ENCODE data around the gene DAD1.
"Not testable (repeated sequence)": the region's sequence is repeated elsewhere in the genome, so short reads cannot be mapped to it uniquely, and the experiment has no call there.

DAD1 gene

GRCh38 chr14:22566845-22567244 is 22.2 kb downstream of the DAD1 start:
- peak in 1 of 2 donors; percentile 59 for DNase-seq

DNA sequence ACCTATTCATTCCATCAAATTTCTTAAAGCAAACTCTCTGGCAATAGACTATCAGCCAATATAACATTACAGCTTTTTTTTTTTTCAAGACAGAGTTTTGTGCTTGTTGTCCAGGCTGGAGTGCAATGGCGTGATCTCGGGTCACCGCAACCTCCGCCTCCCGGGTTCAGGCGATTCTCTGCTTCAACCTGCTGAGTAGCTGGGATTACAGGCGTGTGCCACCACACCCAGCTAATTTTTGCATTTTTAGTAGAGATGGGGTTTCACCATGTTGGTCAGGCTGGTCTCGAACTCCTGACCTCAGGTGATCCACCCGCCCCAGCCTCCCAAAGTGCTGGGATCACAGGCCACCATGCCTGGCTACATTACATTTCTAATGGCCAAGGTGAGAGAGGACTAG is 22.8 kb downstream of the DAD1 start:
- DNase-seq: not testable (repeated sequence)

DNA sequence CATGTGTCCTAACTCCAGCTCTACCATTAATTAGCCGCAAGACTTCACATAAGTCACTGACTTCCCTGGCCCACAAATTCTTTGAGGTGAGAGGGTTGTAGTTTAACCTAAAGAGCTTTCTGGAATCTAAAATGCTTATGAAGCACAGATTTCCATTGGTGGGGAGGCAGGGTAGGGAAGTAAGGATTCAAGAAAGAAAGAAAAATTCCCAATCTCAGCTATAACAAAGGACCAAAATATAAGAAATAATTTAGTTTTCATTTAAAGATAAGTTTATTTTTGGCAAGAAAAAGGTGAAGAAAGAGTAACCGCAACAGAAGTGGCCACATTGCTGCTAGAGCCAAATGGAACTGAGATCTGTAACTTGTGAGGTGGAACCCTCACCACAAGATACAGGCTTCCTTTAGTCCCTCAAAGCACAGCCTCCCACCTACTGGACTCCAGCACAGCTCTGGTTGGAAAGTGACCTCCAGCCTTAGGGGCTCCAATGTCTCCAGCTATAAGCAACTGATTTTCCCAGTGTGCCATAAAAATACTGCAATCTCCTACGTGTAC is 23.6 kb downstream of the DAD1 start:
- peak in 1 of 2 donors; percentile 40 for DNase-seq

DNA sequence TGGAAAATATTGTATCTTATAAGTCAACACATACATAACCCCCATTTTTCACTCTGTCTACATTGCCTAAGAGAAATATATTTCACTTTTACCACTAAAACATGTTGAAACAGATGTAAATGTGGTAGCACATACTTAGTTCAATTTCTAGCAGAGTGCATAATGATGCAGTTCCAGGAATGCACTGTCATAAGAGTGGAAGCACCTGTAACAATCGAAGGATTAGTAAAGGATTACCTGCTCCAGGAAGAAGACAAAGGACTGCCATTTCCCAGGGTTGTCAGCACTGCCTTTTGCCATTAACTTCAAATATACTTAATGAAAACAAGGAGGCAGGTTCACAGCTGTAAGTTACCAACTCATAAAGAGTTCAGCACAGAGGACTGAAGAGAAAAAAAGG is 24.6 kb downstream of the DAD1 start:
- DNase-seq: no peak

- peak in 1 of 2 donors; percentile 21 for DNase-seq
Measured at GRCh38 chr14:22563987-22564386, 25.0 kb downstream of the DAD1 start.

DNA sequence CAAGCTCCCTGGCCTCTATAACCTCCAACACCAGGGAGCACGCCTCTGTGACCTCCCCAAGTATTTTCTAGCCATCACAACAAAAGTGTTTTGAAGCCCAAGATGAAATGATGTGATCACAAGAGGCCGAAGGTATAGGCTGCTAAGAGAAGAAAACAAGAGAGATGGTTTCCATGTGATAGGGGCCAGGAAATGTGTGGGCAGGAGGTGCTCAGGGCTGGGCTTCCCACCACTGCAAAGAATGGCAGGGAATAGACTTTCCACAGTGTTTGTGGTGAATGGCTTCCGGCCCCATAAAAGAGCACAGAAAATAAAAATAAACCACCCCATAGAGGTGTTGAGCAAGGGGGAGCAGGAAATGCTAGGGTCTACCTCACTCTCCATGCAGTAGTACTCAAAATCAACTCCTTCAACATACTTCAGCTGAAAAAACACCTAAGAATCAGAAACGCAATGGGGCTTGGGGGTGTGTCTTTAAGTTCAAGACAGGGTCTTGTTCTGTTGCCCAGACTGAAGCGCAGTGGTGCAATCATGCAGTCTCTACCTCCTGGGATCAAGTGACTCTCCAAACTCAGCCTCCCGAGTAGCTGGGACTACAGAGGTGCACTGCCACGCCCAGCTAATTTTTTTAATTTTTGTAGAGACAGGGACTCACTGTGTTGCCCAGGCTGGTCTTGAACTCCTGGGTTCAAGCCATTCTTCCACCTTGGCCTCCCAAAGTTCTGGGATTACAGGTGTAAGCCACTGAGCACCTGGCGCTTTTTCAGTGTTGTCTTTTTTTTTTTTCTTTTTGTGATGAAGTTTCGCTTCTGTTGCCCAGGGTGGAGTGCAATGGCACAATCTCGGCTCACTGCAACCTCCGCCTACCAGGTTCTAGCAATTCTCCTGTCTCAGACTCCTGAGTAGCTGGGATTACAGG is 27.1 kb downstream of the DAD1 start:
- DNase-seq: peak; percentile 76 to 92

DNA sequence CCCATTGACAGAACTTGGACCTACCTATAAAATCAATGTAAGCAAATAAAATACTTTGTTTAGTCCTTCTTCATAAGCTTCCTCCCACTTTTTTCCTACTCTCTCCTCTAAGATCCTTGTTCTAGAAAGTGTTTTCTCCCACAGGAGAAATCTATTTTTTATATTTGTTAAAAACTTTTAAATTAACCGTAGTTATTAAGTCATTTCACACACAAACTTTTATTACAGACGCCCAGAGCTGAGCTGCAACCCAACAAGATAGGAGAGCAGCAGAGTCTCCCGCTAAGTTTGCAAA is 27.7 kb downstream of the DAD1 start:
- DNase-seq: no peak

DNA sequence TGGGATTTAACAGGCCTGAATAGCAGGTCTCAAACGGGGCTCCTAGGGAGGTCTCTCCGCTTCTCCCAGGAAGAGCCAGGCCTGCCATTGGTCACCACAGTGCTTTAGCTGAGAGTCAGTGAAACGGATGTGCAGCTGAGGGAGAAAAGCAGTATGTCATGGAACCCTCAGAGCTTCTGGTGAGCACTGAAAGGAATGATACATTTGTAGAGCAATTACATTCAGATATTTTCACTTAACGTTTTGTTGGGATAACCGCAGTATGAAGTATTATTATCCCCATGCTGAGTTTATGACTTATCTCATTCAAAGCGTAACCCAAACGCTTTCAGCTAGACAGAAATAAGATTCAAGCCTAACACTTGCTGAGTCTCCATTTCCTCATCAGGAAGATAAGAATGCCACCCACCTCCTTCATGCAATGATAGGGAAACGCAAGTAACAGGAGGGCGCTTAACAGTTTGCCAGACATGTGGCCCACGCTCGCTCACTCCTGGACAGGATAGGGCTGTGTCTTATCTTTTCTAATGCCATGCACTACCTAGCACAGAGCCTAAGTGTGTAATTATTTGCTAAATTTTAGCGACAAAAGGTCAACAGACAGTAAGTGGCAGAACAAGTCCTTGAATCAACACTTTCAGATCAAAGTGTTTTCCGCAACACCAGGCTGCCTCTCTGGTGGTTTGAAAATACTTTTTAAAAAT is 28.2 kb downstream of the DAD1 start:
- DNase-seq: peak in 1 of 2 donors; percentile 44

DNA sequence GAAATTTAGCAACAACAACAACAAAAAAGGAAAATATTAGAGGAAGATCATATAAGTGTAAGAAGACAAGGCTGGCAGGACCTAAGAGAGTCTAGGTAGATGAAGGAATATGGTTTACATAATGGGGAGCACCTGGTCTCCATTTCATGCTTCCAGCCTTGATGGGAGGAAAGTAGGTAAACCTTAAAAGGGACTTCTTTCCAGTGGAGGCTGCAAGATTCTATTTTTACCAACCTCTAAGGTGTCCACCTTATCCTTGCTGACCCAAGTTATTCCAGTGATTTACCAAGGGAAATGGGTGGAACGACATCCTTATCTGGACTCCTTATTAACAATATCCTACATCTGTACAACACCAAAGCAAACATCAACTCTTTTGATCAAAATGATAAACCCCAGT is 30.0 kb downstream of the DAD1 start:
- peak in 1 of 2 donors; percentile 11 for DNase-seq

GRCh38 chr14:22558221-22558913 is 30.7 kb downstream of the DAD1 start:
- DNase-seq: peak; percentile 64 to 78

GRCh38 chr14:22557846-22558220 is 31.2 kb downstream of the DAD1 start:
- peak in 1 of 2 donors; percentile 34 for DNase-seq

GRCh38 chr14:22556990-22557623 is 31.9 kb downstream of the DAD1 start:
- peak; percentile 88 to 90 for DNase-seq

GRCh38 chr14:22556021-22556989 is 32.7 kb downstream of the DAD1 start:
- DNase-seq: peak; percentile 98 to 99

DNA sequence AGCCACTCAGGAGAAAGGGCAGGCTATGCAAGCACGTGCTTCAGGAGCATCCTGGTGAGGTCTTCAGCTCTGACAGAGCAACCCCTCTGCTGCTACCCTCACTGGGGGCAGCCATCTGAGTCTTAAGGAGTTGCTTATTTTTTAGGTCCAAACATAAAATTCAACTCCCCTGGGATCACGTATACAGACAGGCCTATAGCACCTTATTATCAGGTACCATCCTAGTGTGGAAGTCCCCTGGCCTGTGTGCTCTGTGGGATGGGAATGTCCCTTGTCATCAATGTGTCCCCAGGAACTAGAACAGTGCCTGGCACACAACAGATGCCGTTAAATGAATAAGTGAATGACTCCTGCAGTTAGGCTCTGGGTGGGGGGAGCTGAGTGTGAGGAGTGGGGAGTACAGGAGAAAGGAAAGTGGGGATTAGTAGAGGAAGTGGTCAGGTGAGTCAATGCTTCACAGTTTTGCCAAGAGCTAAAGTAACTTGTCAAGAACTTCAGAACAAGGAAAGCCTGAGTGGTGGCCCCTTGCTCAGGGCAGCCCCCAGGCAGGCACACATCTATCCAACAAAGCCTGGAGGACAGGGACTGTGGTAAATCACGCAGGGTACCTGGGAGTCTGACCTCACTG is 33.5 kb downstream of the DAD1 start:
- DNase-seq: peak; percentile 65 to 86

DNA sequence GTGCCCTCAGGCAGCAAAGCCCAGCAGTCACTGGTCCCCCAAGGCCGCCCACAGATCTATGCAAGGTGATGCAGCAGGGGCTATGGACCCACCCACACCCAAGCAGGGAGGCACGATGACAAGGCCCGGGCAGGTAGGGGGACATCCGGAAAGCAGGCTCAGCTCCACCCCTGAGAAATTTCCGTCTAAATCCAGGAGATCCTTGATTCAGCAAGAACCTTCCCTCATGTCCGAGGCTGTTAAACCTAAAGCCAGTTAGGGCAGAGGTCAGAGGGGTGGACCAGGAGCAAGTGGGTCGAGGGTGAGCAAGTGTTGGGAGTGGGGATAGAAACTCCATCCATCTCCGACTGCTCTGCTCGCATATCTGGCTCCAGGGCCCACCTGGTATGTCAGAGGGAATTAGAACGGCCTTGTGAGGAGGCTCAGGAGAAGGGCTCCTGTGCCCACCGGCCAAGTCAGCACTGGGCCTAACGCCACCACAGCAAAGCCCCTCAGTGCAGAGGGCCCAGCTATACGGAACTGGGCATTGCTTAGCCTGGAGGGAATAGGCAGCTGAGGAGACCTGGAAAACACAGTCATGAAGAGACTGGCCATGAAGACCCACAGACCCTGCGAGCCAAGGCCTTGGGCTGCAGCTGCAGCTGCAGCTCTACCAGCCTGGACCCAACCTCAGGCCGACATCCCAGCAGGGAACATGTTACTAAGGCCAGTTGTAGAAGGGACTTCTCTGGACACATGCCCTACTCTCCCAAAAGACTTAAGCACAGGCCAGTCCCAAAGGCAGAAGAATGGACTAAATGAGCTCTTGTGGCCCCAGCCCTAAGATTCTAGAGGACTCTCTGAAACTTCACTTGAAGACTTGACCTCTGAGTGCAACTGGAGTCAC is 34.3 kb downstream of the DAD1 start:
- peak in 1 of 2 donors; percentile 55 for DNase-seq

- peak in 1 of 2 donors; percentile 63 for DNase-seq
Measured at GRCh38 chr14:22553861-22554497, 35.0 kb downstream of the DAD1 start.

DNA sequence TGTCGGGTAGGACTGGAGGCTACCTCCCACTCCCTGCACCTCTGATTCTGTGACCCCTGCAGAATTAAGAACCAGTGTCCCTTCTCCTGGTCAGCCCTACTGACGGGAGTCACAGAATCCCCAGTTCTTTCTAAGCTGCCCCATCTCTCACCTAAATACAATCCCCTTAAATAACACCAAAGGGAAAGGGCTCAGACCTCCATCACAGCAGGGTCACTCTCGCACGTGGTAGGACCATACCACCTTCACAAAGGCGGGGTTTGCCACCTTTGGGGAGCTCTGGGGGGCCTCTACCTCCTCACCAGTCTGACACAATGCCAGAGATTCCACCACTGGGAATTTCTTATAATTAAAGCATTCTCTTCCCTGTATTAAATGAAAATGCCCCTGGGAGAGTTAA is 35.6 kb downstream of the DAD1 start:
- no peak for DNase-seq

GRCh38 chr14:22552827-22553076 is 36.3 kb downstream of the DAD1 start:
- peak in 1 of 2 donors; percentile 9 for DNase-seq

DNA sequence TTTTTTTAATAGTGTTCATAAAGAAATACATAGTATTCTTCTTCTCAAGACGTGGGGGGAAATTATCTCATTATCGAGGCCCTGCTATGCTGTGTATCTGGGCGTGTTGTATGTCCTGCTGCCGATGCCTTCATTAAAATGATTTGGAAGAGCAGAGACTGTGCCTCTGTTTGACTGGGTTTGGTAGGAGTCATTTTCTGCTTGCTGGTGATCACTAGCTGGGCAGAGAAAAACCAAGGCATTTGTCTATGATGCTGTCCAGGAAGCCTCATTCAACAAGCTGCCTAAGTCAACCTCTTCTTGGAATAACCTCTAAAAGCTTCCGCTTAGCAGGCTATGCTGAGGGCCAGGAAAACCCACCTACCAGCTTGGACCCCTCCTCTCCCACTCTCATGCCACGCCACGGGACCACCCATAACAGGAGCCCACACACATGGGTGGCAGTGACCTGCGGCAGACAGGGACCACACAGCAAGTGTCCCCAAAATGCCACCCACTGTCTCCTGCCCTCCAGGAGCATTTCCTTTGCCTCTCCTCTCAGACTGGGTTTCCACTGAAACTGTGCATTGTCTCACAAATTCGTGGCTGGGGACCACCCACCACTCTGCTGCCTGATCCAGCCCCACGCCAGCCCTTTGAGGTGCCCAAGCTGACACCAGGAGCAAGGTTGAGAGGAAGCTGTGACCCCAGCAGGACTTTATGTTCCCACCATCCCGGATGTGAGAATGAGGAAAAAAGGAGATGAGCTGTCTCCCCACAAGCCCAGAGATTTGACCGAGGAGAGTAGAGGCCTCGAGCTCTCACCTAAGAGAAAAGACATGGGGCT is 36.8 kb downstream of the DAD1 start:
- DNase-seq: peak in 1 of 2 donors; percentile 37
